HG03025 (cell line): Measurements from ENCODE around the gene ZNF135.

ENCODE experiments used
- ATAC-seq: cut with Tn5 transposase; IDR thresholded peaks from one replicate; pipeline ENCODE4 v1.9.1; 2021; ENCODE audit warnings: mild to moderate bottlenecking, moderate library complexity; ENCODE audit not compliant: unreplicated experiment, low FRiP score

The ZNF135 gene

DNA sequence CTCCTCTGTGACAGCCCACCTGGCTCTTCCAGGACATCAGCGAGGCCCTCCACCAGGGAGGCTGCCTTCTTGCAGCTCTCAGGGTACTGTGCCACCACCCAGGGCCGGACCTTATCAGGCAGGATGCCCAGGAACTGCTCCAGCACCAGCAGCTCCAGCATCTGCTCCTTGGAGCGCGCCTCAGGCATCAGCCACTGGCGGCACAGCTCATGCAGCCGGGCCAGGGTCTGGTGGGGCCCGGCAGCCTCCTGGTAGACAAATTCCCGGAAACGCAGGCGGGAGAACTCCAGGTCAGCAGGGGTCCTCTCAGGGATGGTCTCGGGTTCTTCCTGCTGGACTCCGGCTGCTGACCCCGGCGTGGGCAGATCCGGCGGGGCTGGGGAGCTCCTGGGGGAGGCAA, 30.8 kb downstream of the ZNF135 start:
- ATAC-seq: no peak

DNA sequence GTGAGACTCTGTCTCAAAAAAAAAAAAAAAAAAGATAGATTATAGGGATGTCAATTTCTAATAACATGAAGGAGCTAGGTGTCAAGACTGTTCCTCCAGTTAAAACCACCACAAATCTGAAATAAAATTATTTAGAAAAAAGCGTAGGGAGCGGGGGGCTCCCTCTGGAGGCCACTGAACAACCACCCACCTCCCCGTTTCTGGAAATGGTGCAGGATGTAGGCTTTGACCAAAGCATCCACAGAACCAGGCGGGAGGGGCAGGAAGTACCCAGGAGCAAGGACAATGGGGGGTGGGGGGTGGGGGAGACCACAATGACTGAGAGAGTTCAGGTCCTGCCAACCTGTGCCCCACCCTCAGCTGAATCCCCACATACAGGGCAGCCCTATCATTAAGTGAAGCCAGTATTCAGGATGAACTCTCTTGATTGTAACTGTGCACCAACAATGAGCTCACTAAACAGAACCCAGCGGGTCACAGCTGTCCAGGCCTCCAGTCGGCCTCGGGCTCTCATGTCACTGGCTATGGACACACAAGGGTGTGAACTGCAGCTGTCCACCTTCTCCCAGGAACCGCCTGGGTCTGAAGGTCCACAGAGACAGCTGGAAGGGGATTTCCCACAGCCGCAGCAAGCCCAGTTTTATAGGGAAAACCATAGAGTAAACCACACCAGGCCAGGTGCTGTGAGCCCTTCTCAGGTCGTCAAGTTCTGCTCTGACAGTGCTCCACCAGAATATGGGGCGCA, 32.3 kb downstream of the ZNF135 start:
- ATAC-seq: no peak

DNA sequence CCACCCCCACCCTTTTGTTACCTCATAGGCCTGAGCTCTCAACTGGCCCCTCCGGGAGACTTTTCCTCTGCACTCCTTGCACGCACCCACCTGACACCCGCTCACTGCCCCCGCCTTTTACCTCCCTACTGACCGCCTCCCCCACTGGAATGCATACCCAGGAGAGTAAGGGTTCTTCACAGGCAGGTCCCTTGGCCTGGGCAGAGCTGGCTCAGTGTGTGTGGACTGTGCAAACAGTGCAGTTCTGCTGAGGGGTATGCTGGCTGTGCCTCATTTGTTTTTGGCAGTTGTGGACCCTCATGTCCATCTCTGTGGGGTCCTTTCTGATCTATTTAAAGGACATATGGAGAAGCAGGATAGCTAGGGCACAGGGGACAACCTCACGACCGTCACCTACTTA, 34.0 kb downstream of the ZNF135 start:
- no peak for ATAC-seq

DNA sequence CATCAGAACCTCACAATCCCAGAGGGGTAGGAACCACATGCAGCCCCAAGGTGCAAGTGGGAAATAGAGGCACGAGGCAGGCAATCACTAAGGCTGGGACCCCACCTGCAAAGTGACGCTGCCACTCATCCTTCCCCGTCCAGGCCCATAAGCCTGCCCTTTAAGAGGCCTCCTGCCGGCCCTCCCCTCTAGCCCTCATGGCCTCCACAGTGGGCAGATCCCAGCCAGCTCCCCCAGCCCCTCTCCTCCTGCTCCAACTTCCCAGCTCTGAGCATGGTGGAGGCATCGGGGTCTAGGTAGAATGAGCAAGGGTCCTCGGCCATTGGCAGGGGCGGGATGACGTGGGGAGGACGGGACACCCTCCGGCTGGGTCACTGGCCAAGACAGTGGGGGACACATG, 36.2 kb downstream of the ZNF135 start:
- no peak for ATAC-seq

DNA sequence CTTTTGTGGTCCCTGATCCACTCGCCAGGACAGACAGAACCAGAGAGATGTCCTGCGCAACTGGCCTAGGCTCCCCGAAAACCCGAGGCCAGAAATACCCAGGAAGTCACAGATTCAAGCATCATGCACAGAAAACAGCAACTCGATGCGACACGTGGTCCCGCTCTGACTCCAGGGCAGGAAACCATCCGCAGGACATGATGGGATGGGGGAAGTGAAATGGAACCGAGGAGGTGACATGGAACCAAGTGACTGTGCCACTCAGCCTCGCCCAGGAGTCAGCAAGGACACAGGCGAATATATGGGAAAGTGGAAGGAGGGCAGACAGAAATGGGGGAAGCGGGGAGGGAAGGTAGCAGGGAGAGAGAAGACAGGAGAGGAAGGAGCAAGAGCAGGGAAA, 37.8 kb downstream of the ZNF135 start:
- no peak for ATAC-seq

DNA sequence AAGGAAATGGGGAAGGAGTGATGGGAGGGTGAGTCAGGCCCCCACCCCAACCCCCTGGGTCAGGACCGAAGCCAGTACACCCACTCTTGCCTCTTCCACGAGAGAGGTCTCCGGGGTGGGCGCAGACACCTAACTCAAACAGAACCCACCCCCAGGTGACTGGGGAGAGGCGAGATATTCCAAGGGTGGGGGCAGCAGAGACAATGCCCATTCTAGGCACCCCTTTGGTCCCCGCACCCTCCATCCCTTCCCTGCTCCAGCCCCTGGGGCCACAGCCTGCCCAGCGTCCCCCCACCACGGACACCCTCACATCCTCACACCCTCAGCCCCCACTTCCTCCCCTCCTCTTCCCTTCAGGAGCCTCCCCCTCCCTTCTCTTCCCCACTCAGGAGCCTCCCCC, 38.3 kb downstream of the ZNF135 start:
- ATAC-seq: no peak

DNA sequence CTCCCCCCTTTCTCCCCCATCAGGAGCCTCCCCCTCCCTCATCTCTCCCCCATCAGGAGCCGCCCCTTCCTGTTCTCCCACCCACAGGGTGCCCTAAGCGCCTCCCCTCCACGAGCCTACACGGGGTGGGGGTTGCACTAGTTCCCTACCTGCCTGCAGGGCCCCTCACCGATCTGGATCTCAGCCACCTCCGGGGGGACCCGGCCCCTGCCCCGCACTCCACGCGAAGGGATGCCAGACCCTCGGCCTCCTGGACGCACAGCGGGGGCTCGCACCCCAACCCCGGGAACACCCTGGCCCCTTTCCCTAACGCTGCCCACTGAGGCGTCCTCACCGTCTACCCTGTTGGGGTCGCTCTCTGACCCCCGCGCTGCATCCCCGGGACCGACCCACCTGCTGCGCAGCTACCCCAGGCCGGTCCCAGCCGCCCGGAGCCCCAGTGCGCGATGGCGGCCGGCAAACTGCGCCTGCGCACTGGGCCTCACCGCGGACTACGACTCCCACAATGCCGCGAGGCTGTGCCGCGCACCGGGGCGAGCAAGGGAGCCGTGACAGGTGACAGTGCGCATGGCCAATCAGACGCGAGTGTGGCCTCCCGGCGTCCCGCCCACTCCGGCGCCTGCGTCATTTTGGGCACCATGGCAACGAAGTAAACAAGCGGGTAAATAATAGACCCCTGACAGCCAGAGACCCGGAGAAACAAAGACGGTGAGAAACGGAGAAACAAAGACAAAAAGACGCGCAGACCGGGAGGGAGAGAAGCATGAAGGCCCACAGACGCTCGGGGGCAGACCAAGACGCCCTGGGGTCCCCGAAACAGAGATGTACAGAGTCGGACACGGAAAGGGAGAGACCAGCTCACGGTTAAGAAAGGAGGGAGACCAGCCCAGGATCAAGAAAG, 38.9 kb downstream of the ZNF135 start, which contains the start of gene ZSCAN18:
Gene ZSCAN18, minus strand, starts transcription at position 451 of the 901 bp plus-strand sequence. CDS start 7,964 bp downstream, outside the sequence.
- peak; percentile 55 for ATAC-seq

DNA sequence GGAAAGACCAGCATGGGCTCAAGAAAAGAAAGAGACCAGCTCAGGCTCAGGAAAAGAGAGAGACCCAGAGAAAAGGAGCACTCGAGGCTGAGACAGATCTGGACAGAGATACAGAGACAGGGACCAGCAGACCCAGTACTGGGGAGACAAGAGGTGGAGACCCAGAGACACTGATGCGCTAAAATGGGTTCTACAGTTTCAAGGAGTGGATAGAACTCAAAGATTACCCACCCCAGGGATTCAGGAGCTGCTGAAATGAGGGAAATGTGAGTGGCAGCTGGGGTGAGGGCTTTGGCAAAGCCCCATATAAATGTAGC, 39.6 kb downstream of the ZNF135 start:
- no peak for ATAC-seq

DNA sequence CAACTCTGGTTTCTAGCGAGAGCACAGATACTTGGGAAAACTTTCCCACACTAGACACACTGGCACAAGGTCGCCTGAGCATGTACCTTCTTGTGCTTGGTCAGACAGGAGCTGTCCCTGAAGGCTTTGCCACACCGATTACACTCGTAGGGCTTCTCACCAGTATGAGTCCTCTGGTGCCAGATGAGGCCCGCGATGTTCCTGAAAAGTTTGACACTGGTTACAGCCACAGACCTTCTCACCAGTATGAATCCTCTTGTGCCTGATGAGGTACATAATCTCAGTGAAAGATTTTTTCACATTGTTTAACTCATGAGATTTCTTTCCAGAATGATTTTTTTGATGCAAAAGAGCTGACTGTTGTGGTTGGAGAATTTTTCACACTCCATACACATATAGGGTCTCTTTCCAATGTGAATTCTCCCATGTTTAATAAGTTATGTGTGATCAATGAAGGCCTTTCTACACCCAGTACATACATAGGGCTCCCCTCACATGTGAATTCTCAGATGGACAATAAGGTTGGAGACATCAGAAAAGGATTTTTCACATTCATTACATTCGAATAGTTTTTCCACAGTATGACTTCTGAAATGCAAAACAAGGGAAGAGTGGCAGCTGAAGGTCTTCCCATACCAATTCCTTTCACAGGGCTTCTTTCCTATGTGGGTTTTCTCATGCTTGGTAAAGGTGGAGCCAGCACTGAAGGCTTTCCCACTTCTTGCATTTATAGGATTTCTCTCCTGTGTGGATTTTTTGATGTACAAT, 48.9 kb downstream of the ZNF135 start:
- ATAC-seq: no peak

DNA sequence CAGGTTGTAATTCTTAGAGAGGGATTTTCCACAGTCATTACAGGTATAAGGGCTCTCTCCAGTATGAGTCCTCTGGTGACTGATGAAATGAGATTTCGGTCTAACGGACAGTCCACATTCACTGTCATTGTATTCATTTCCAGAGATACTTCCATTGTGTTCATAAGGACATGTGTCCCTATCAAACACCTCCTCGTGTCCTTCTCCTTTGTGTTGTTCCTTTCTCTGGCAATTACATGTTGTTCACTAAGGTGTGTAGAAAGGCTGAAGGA, 49.4 kb downstream of the ZNF135 start:
- ATAC-seq: no peak

DNA sequence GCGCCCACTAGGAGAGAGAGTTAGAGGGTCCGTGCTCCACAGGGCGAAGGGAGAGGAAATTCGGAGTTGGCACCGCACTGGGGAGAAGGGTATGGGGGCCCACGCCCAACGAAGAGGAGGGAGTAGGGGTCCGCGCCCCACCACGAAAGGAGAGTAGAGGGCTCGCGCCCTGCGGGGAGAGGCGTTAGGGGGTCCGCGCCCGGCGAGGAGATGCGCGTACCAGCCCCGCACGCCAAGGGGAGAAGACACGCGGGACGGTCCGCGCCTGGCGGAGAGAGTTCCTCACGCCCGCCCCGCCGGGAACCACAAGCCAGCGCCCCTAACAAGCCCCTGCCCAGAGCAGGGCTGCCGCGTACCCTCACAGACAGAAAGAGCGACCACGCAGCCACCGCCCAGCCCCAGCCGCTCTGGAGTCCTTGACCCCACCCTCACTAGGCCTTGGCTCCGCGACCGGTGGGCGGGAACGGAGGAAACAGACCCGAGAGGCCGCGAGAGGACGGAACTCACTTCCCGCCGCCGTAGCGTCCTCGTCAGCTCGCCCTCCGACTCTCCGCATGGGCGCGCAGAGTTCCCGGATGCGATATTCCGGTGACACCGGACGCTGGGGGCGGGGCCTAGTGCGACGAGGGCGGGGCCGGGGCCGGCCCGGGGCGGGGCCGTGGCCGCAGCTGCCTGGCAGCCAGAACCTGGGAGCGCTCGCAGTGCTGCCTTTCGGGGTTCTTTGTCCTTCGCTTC, 58.9 kb downstream of the ZNF135 start:
- ATAC-seq: no peak

DNA sequence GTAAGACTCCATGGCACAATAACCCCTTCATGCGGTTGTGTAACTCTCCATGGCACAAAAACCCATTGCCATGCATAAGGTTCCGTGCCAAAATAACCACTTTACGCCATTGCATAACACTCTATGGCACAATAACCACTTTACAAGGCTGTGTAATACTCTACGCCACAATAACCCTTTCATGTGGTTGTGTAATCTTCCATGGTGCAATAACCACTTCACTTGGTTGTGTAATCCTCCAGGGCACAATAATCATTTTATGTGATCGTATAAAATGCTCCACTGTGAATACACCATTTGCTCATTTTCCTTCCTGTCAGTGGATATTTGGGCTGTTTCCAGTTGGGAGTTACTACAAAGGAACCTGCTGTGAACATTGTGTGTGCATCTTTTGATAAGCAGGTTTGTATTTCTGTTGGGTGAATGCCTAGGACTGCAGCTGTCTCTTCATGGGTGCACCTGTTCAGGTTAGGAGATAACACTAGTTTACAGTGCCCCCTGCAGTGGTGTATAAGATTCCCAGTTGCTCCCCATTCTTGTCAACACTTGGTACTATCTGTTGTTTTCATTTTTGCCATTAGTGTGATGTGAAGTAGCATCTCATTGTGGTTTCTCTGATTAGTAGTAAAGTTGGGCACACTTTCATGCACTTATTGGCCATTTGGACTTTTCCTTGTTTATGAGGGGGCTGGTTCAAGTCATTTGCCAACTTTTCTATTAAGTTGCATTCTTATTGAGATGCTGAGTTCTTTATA, 60.1 kb downstream of the ZNF135 start:
- no peak for ATAC-seq
